DOHH2 (cell line): Measurements from ENCODE around the gene FMR1.

Experiments used
- CTCF ChIP-seq: fragments of 200-600 bp; sonication (generic); IDR thresholded peaks from one replicate; pipeline ENCODE4 v1.5.1; 2014; ENCODE audit warnings: antibody characterized with exemption, mild to moderate bottlenecking, low read depth, low read length; ENCODE audit not compliant: poor library complexity, severe bottlenecking
- EZH2phosphoT487 ChIP-seq: fragments of 200-600 bp; sonication (generic); IDR thresholded peaks from 2 replicates; pipeline ENCODE4 v1.6.1; 2017; ENCODE audit warnings: borderline replicate concordance, mild to moderate bottlenecking, antibody characterized with exemption, low read length, moderate library complexity, mixed read lengths

DNA sequence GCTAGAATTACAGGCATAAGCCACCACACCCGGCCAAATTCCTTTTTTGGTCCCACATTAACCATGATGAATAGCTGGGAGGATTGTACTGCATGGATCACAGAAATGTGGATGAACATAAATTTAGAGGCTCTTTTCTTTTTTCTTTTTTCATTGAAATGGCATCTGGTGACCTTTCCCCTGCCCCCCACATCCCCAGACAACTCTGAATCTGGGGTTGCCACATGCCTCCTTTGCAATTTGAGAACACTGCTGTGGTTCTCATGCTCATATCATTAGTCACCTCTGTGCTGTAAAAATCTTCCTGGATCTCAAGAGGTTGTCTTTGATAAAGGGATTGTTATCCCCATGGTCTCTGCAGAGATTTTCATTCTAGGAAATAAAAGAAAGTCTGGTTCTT lies 46.6 kb downstream of the FMR1 start:
- TF ChIP-seq CTCF (no peak), EZH2phosphoT487 (no peak)
